HepG2 (cell line): Measurements from ENCODE around the gene HSPA1A. TPM values are rescaled to one million over a fixed set of nuclear protein-coding genes. Genes with fewer than 3 reads are reported as not detected.

Experiments
- ETV6 ChIP-seq: sonication (generic); formaldehyde crosslinking; conservative IDR thresholded peaks from 2 replicates; pipeline ENCODE4 v1.4.0; 2020; ENCODE audit warnings: missing genetic modification reagents
- MYC ChIP-seq: sonication (generic); formaldehyde crosslinking; IDR thresholded peaks from 2 replicates; pipeline ENCODE4 v1.9.0; 2021; ENCODE audit warnings: missing genetic modification reagents, borderline replicate concordance
- POLR2AphosphoS5 ChIP-seq: IDR thresholded peaks from 2 replicates; pipeline ENCODE4 v1.6.1; 2012; ENCODE audit warnings: low read depth, low read length
- PTBP1 ChIP-seq: fragments of 200-400 bp; formaldehyde crosslinking; IDR thresholded peaks from 2 replicates; pipeline ENCODE4 v1.6.1; 2018; ENCODE audit warnings: low read length, low read depth; ENCODE audit not compliant: poor library complexity, severe bottlenecking
- ZNF501 ChIP-seq: sonication (generic); formaldehyde crosslinking; IDR thresholded peaks from 2 replicates; pipeline ENCODE4 v1.5.1; 2020; ENCODE audit warnings: mild to moderate bottlenecking, moderate library complexity, missing genetic modification reagents
- ZNF672 ChIP-seq: sonication (generic); formaldehyde crosslinking; IDR thresholded peaks from 2 replicates; pipeline ENCODE4 v1.8.1; 2022; ENCODE audit warnings: missing genetic modification reagents
- ZNF782 ChIP-seq: sonication (generic); formaldehyde crosslinking; IDR thresholded peaks from 2 replicates; pipeline ENCODE4 v1.4.0; 2020; ENCODE audit warnings: missing genetic modification reagents, mild to moderate bottlenecking, borderline replicate concordance
- polyA plus RNA-seq, 8 experiments: library from polyadenylated mRNA; depleted of rRNA in 3 of 8; stranded (reverse) in 7 of 8; unstranded in 1 of 8; fragments of >200 nt; fragmentation: Illumina TruSeq in 4 of 8; extraction: Trizol in 4 of 8; gene quantifications; 2 replicates each; pipeline versions ENCODE4 v1.2.1 to v1.2.3, GENCODE V29; 2011 to 2016; ENCODE audit warnings: low read depth in 4 of 8, missing spikeins in 1 of 8, mixed read lengths in 1 of 8; ENCODE audit not compliant: insufficient read depth in 1 of 8
- total RNA-seq, 5 experiments: library from RNA; depleted of rRNA; stranded (reverse); fragments of >200 nt; fragmentation: Illumina TruSeq; extraction: Trizol; gene quantifications; 2 replicates each; pipeline ENCODE4 v1.2.3, GENCODE V29; 2016; ENCODE audit warnings: low read depth in 1 of 5
- TF ChIP-seq, protein P1 (sequence below): sonication (generic); formaldehyde crosslinking; IDR thresholded peaks from 2 replicates; pipeline ENCODE4 v1.5.0; 2020; ENCODE audit warnings: mild to moderate bottlenecking, missing genetic modification reagents
- TF ChIP-seq, protein P2 (sequence below), 2 experiments: sonication (generic) in 1 of 2; formaldehyde crosslinking in 1 of 2; IDR thresholded peaks; 2 replicates each; pipeline versions ENCODE4 v1.5.1 to v1.6.1; 2011 to 2020; ENCODE audit warnings: borderline replicate concordance in 1 of 2, low read depth in 1 of 2, low read length in 1 of 2, mild to moderate bottlenecking in 1 of 2, missing genetic modification reagents in 1 of 2, moderate library complexity in 1 of 2
- TF ChIP-seq, protein P3 (sequence below): sonication (generic); formaldehyde crosslinking; IDR thresholded peaks from 2 replicates; pipeline ENCODE4 v1.5.0; 2020; ENCODE audit warnings: missing genetic modification reagents
- TF ChIP-seq, protein P4 (sequence below): sonication (generic); formaldehyde crosslinking; IDR thresholded peaks from 2 replicates; pipeline ENCODE4 v1.4.0; 2020; ENCODE audit warnings: missing genetic modification reagents
- TF ChIP-seq, protein P5 (sequence below): sonication (generic); formaldehyde crosslinking; IDR thresholded peaks from 2 replicates; pipeline ENCODE4 v1.4.0; 2020; ENCODE audit warnings: missing genetic modification reagents
- TF ChIP-seq, protein P6 (sequence below): sonication (generic); formaldehyde crosslinking; IDR thresholded peaks from 2 replicates; pipeline ENCODE4 v1.5.1; 2020; ENCODE audit warnings: missing genetic modification reagents, mild to moderate bottlenecking, borderline replicate concordance
- TF ChIP-seq, protein P7 (sequence below): sonication (generic); formaldehyde crosslinking; IDR thresholded peaks from 2 replicates; pipeline ENCODE4 v1.4.0; 2020; ENCODE audit warnings: missing genetic modification reagents

Gene HSPA1A
- total and polyA plus RNA-seq, 2 of the 13 experiments (the other 11 are each of a cell fraction or from before 2014, with no cell fraction given): 44.5 to 85.0 TPM

DNA sequence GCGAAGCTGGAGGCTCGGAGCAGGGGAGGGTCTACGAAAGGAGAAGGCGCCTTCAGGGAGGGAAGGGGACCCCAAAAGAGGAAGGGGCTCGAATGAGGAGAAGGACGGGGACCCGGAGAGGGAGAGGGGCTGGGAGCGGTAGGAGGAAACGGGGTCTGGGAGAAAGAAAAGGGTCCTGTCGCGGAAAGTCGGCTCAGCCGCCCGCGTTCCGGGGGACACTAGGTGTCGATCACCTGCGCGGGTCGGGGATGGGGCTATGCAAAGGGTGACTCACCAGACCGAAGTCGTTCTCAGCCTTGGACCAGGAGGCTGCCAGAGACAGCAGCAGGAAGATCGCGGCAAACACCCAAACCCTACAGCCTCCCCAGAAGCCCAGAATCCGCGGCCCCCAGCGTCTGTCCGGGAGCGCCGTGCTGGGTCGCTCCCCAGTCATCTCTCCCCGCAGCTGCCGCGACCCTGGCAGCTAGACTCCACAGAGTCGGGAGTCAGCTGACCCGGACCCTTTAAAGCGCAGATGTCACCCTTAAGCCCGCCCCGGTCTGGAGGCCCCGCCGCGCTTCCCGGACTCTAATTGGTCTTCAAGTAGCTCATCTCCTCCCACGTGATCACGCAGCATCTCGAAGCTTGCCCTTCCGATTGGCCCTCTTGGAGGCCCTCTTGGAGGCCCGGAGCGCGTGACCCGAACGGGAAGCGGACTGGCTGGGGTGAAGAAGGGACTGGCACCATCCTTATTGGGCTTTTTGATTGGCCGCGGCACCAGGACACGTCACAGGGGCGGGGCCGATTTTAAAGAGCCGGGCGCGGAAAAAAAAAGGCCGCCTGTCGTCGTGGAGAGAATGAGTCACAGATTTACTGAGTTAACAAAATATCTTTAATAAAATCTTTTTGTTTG lies 47.2 kb downstream of the HSPA1A start, which contains the start of gene NEU1 (continued):
- TF ChIP-seq, protein P1, sequence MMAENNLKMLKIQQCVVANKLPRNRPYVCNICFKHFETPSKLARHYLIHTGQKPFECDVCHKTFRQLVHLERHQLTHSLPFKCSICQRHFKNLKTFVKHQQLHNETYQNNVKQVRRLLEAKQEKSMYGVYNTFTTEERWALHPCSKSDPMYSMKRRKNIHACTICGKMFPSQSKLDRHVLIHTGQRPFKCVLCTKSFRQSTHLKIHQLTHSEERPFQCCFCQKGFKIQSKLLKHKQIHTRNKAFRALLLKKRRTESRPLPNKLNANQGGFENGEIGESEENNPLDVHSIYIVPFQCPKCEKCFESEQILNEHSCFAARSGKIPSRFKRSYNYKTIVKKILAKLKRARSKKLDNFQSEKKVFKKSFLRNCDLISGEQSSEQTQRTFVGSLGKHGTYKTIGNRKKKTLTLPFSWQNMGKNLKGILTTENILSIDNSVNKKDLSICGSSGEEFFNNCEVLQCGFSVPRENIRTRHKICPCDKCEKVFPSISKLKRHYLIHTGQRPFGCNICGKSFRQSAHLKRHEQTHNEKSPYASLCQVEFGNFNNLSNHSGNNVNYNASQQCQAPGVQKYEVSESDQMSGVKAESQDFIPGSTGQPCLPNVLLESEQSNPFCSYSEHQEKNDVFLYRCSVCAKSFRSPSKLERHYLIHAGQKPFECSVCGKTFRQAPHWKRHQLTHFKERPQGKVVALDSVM (CRISPR knock-in tag): 0 out of 2 replicates have a peak, but pooled peaks have one; percentile 3
- TF ChIP-seq, protein P2, sequence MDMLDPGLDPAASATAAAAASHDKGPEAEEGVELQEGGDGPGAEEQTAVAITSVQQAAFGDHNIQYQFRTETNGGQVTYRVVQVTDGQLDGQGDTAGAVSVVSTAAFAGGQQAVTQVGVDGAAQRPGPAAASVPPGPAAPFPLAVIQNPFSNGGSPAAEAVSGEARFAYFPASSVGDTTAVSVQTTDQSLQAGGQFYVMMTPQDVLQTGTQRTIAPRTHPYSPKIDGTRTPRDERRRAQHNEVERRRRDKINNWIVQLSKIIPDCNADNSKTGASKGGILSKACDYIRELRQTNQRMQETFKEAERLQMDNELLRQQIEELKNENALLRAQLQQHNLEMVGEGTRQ (IDR thresholded peaks at IDR 0.05; ENCODE audit: low read depth, low read length): peak; percentile 96
- TF ChIP-seq, protein P2 (CRISPR knock-in tag; IDR thresholded peaks at IDR 0.05; ENCODE audit: borderline replicate concordance): peak; percentile 99; the same call in 1 of the 2 replicates
- TF ChIP-seq POLR2AphosphoS5 (peak; percentile 100), PTBP1 (peak; percentile 28), ETV6 (CRISPR knock-in tag) (peak; percentile 85), ZNF782 (0 out of 2 replicates have a peak, but pooled peaks have one; percentile 51), ZNF501 (CRISPR knock-in tag) (peak; percentile 86), ZNF672 (CRISPR knock-in tag) (no peak), MYC (CRISPR knock-in tag) (peak; percentile 67)
- TF ChIP-seq, protein P3, sequence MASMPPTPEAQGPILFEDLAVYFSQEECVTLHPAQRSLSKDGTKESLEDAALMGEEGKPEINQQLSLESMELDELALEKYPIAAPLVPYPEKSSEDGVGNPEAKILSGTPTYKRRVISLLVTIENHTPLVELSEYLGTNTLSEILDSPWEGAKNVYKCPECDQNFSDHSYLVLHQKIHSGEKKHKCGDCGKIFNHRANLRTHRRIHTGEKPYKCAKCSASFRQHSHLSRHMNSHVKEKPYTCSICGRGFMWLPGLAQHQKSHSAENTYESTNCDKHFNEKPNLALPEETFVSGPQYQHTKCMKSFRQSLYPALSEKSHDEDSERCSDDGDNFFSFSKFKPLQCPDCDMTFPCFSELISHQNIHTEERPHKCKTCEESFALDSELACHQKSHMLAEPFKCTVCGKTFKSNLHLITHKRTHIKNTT: no peak
- TF ChIP-seq, protein P4, sequence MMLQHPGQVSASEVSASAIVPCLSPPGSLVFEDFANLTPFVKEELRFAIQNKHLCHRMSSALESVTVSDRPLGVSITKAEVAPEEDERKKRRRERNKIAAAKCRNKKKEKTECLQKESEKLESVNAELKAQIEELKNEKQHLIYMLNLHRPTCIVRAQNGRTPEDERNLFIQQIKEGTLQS (CRISPR knock-in tag): peak; percentile 84
- TF ChIP-seq, protein P5, sequence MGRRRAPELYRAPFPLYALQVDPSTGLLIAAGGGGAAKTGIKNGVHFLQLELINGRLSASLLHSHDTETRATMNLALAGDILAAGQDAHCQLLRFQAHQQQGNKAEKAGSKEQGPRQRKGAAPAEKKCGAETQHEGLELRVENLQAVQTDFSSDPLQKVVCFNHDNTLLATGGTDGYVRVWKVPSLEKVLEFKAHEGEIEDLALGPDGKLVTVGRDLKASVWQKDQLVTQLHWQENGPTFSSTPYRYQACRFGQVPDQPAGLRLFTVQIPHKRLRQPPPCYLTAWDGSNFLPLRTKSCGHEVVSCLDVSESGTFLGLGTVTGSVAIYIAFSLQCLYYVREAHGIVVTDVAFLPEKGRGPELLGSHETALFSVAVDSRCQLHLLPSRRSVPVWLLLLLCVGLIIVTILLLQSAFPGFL (CRISPR knock-in tag): peak; percentile 26; the same call in 1 of the 2 replicates
- TF ChIP-seq, protein P6, sequence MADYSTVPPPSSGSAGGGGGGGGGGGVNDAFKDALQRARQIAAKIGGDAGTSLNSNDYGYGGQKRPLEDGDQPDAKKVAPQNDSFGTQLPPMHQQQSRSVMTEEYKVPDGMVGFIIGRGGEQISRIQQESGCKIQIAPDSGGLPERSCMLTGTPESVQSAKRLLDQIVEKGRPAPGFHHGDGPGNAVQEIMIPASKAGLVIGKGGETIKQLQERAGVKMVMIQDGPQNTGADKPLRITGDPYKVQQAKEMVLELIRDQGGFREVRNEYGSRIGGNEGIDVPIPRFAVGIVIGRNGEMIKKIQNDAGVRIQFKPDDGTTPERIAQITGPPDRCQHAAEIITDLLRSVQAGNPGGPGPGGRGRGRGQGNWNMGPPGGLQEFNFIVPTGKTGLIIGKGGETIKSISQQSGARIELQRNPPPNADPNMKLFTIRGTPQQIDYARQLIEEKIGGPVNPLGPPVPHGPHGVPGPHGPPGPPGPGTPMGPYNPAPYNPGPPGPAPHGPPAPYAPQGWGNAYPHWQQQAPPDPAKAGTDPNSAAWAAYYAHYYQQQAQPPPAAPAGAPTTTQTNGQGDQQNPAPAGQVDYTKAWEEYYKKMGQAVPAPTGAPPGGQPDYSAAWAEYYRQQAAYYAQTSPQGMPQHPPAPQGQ (CRISPR knock-in tag): peak; percentile 84; the same call in 1 of the 2 replicates
- TF ChIP-seq, protein P7, sequence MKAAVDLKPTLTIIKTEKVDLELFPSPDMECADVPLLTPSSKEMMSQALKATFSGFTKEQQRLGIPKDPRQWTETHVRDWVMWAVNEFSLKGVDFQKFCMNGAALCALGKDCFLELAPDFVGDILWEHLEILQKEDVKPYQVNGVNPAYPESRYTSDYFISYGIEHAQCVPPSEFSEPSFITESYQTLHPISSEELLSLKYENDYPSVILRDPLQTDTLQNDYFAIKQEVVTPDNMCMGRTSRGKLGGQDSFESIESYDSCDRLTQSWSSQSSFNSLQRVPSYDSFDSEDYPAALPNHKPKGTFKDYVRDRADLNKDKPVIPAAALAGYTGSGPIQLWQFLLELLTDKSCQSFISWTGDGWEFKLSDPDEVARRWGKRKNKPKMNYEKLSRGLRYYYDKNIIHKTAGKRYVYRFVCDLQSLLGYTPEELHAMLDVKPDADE (CRISPR knock-in tag): no peak
